DLD1 (cell line): Measurements from ENCODE around the gene CNST.
"Not testable (repeated sequence)": the region's sequence is repeated elsewhere in the genome, so short reads cannot be mapped to it uniquely, and the experiment has no call there.

Experiments used
- in situ Hi-C: cut with HindIII; loops from 2 replicates; pipeline ENCODE4 v1.10.0; 2017; ENCODE audit warnings: low sequenced_read_pairs

Gene CNST

DNA sequence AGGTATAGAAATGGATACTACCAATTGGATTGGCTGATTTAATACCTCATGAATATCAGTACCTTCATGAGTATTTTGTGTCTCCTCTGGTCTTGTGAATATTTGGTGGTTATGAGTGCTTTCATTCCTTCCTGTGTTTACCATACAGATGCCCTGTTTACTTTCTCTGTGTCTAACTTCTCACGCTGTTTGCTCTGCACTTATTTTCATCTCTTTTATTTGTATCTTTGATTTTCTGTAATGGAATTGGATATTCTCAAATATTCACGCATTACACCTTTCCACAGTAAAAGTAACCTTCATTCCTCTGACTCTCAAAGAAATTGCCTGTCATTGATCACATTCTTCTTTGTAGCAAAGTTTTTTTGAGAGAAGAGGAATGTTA is 16.8 kb downstream of the CNST start:
- in situ Hi-C loops, result no loop called here

DNA sequence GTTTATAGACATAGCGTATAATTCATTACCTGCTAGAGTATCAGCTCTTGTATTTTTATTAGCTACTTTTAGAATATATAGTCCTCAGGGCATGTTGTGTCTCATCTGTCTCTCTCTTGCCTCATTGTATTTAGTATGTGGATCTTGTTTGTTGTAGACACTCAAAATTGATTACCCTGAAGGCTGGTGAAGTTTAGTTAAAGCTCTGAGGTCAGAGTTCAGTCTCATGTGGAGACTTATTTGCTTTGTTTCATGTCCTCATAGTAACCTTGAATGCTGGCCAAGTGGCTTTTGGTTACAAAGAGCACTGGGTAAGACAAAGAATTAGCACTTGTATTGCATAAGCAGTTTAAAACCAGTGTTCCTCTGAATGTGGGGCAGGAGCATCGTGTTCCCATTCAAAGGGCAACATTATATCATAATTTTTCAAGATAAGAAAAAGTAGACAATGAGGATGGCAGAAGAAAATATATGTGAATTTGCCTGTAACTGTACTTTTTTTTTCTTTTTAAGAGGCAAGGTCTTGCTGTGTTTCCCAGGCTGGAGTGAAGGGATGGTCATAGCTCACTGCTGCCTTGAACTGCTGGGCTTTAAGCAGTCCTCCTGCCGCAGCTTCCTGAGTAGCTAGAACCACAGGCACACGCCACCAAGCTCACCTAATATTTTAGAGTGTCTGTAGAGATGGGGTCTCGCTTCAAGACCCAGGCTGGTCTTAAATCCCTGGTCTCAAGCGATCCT is 17.4 kb downstream of the CNST start:
- in situ Hi-C loops, result no loop called here

DNA sequence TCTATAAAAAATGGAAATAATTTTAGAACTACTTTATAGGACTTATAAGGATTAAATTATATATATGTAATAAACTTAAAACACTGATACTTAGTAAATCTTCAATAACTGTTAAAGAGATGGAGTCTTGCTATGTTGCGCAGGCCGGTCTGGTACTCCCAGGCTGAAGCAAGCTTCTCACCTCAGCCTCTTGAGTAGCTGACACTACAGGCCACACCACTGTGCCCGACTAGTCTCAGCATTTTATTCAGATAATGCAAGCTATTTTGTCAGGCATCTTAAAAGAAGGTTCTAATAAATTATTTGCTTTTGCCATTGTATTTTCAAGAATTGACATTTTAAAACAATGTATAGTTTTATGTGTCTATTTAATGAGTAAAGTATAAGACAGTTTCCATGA is 20.8 kb downstream of the CNST start:
- in situ Hi-C loops, result no loop called here

DNA sequence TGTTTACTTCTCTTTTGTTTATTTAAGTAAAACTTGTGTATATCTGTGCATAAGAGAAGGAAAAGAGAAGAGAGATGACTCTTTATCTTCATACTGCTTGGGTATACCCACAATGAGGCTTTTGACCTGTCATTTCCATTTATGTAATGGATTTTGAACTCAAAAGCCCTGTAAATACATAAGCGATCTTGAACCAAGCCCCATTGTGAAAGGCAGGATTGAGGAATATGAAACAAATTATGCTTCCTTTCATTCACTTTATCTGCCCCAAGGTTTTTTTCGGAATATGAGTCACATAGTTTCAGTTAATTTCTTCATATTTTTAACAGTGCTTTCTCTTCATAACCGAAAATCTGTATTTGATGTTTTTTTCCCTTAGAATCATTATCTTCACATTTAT is 21.4 kb downstream of the CNST start:
- in situ Hi-C loops, result no loop called here

DNA sequence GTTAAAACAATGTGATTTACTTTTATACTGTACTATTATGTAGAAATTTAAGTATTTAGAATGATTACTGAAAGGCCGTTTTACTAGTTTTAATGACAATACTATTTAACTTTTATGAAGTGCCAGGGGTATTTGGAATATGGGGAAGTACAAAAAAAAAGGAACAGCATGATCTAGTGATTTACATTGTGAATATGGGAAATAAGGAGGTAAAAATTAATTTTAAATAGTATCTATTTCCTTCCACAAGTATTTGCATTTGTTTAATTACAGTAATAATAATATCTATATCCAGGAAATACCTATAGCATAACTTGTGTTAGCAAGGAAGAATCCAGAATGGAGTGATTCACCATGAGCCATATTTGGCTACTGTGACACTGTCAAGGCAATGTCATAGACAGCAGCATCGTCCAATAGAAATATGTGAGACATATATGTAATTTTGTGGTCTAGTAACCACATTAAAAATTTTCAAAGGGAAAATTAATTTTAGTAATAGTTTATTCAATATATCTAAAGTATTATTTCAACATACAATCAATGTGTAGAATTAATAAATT is 22.0 kb downstream of the CNST start:
- in situ Hi-C loops, result no loop called here

DNA sequence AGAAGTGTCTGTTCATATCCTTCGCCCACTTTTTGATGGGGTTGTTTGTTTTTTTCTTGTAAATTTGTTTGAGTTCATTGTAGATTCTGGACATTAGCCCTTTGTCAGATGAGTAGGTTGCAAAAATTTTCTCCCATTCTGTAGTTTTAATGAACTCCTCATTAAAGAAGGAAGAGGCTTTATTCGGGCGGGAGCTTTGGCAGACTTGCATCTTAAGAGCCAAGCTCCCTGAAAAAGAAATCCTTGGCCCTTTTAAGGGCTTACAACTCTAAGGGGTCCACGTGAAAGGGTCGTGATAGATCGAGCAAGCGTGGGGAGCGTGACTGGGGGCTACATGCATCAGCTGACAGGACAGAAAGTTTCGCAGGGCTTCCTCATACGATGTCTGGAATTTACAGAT is 23.7 kb downstream of the CNST start:
- in situ Hi-C loops, result not testable (repeated sequence)

DNA sequence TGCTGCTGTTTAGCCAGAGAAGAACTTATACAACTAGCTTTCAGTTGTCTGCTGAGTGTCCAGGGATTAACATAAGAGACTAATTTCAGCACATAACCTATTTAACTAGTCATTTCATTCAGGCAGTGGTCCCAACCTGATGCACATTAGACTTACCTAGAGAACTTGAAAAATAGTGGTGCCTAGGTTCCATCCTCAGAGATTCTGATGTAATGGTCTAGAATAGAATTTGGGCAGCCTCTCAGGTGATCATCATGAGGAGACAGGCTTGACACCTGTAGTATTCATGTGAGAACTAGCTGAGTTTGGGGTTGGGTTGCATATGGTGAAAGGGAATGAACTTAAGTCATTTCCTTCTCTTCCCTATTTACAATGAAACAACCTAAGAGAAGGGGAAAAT is 24.8 kb downstream of the CNST start:
- in situ Hi-C loops, result no loop called here

DNA sequence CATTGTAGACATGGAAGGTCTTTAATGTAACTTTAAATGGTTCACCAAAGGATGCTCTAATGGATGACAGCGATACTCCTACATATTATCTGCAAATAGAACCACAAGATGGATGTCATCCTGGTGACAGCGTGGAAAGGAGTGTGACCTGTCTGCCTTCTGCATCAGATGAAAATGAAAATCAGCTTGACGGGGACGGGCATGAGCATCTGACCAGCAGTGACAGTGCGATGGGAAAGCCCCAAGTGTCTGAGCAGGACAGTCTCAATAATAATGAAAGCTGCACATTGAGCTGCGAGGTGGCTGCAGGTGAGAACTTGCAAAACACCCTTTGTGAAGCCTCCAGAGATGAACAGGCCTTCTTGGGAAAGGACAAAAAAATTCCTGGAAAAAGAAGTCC is 25.2 kb downstream of the CNST start:
- in situ Hi-C loops, result no loop called here

DNA sequence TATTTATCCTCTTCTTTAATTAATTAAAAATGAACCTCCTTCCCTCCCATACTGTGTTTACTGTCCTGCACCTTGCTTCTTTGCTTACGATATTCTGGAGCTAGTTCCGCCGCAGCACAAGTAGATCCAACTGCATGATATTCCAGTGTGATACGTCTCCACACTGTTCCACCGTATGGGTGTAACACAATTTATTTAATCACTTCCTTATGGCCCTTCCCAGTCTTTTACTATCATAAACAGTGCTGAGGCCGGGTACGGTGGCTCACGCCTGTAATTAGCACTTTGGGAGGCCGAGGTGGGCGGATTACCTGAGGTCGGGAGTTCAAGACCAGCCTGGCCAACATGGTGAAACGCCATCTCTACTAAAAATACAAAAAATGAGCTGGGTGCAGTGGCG is 25.7 kb downstream of the CNST start:
- in situ Hi-C loops, result no loop called here

DNA sequence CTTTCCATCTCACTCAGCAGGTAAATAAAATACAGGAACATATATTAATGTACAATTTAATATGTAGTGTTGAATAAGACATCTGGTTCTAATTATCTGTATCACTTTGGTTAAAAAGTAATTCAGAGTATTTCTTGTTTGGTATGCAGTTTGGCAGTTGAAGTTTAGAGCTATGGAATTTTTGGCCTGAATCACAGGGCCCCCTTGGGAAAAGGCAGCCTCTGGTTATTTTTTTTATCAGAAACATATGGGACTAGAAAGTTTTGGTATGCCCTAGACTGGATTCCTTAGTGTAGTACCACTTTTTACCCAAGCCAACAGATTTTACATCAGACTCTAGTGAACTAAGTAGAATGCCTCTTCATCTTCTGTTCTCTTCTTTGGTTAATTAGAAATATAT is 26.4 kb downstream of the CNST start:
- in situ Hi-C loops, result no loop called here

DNA sequence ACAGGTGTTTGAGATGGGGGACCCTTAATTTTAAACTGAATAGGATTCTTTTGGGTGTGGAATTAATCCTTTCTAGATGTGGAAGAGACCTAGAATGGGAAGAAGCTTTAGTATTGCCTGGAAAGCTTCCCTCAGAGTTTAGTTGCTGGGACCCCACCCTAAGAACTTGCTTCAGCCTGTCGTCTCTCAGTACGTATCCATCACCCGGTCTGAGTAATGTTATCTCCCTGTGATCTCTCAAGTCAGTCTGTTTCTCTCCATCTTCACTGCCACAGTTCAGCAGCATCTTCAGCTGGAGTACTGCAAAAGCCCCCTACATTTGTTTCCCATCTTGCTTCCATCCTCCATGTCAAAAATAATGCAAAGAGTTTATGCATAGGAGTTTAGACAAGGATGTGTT is 28.9 kb downstream of the CNST start:
- in situ Hi-C loops, result no loop called here

DNA sequence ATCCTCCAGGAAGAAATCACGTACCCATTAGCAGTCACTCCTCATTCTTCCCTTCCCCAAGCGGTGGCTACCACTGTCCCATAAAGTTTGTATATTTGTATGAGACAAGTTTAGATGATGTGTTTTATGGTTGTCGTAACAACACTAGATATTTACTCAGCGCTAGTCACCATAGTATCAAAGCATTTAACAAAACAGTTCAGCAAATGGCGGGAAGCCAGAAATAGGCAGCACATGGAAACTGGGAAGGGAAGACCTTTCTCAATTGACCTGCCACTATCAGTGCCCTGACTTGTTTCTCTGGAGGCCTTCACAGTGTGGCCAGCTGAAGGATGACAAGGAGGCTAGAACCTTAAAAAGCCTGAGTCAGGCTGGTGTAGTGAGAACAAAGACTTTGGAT is 31.1 kb downstream of the CNST start:
- in situ Hi-C loops, result no loop called here

DNA sequence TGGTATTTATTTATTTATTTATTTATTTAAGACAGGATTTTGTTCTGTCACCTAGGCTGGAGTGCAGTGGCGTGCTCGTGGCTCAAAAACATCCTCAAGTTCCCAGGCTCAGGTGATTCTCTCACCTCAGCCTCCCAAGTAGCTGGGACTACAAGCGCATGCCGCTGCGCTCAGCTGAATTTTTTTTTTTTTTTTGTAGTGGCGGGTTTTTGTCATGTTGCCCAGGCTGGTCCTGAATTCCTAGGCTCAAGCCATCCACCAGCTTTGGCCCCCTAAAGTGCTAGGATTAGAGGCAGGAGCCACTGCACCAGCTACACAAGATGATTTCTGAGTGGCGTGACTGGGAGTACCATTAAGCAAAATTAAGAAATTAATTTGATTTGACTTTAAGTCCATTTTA is 31.7 kb downstream of the CNST start:
- in situ Hi-C loops, result no loop called here

DNA sequence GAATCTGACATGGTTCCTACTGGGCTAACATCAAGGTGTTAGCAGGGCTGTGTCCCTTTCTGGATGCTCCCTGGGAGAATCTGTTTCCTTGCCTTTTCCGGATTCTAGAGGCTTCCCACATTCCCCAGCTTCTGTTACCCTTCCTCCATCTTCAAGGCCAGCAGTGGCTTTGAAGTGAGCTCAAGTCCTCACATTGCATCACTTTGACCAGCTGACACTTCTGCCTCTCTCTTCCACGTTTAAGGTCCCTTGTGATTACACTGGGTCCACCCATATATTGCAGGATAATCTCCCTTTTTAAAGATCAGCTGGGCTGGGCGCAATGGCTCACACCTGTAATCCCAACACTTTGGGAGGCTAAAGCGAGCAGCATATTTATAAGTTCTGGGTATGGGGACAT is 33.1 kb downstream of the CNST start:
- in situ Hi-C loops, result no loop called here

DNA sequence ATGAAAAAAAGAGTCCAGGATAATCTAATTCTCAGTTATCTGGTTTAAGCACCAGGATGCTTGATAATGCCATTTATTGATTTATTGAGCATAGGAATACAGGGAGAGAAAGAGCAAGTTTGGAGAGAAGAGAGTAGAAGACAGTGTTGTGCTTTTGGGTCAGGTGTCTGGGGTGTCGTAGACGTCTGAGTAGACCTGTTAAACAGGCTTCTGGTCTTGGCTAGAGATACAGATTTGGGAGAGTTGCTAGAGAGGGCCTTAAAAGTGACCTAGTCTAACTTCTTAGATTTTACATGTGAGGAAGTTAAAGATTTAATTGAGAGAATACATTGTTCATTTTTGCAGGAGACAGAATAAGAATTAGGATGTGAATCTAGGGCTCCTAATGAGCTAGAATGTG is 34.3 kb downstream of the CNST start:
- in situ Hi-C loops, result no loop called here

DNA sequence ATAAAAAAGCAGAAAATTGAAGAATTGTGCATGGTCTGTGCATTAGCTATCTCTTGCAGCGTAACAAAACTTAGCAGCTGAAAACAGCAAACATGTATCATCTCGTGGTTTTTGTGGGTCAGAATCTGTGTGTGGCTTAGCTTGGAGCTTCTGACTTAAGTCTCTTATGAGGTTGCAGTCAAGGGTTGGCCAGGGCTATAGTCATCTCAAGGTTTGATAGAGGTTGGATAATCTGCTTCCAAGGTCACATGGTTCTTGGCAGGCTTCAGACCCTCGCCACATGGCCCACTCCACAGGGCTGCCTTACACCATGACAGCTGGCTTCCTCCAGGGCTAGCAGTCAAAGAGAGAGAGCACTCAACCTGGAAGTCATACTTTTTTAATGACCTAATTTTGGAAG is 35.9 kb downstream of the CNST start:
- in situ Hi-C loops, result no loop called here

DNA sequence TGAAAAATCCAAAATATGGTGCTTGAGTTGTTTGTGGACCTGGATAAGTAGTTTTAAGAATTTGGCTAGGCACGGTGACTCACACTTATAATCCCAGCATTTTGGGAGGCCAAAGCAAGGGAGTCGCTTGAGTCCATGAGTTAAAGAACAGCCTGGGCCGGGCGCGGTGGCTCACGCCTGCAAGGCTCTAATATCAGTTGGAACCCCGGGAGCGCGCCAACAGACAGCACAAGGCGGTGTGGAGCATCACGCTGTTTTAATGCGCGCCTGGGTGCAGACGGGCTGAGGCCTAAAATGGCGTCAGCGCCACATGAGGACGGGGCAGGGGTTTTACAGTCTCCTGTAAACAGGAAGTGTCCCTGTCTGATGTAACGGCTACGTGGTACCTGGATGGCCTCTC is 39.0 kb downstream of the CNST start:
- in situ Hi-C loops, result not testable (repeated sequence)

DNA sequence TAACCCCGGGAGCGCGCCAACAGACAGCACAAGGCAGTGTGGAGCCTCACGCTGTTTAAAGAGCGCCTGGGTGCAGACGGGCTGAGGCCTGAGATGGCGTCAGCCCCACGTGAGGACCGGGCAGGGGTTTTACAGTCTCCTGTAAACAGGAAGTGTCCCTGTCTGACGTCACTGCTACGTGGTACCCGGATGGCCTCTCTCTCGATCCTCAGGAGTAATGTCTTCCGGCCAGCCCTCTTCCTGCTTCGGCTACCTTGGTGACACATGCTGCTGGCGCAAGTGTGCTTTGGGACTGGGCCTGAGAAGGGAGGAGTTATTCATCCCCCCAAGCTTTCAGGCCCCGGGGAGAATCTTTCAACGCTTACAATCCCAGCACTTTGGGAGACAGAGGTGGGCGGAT is 41.2 kb downstream of the CNST start:
- in situ Hi-C loops, result no loop called here

DNA sequence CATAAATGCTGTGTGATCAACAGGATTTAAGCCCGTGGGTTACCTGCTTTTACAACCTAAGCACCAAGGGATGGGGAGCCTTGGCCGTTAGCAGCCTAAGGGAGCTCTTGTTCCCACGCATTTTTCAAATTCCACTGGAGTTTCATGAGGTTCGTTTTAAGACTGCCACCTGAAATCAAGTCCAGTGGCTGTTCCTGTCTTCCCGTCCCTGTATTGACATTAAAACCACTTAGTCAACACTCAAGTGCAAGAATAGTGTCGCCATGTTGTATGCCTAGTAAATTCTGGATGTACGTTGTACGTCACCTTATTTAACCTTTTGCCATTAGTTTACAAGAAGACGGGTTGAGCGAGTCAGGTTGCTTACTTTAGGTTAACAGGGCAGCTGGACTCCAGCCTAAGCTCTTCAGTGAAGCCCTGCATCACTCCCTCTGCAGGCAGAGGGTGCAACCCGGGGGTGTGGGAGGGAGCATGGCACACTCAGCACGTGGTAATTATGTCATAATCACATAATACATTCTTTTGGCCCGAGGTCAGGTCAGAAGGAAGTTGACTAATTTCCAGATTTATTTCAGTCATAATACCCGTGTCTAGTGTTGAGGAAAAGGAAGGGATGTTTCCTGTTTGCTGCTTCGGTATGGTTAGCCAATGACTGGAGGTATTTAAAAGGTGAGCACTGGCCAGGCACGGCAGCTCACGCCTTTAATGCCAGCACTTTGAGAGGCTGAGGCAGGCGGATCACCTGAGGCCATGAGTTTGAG is 42.5 kb downstream of the CNST start:
- in situ Hi-C loops, result no loop called here

DNA sequence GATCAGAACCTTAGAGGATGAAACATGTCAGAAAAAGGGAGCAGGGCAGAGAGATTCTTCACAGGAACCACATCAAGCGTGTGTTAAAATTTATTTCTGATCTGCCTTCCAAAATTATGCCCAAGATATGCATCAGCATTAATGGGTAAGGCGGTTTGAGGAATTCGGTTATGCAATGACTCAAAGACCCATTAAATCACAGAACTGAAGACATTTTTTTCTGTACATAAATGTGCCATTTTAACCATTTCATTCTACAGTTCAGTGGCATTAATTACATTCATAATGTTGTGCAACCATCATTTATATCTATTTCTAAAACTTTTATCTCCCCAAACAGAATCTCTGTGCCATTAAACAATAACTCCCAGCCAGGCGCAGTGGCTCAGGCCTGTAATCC is 43.4 kb downstream of the CNST start:
- in situ Hi-C loops, result no loop called here

DNA sequence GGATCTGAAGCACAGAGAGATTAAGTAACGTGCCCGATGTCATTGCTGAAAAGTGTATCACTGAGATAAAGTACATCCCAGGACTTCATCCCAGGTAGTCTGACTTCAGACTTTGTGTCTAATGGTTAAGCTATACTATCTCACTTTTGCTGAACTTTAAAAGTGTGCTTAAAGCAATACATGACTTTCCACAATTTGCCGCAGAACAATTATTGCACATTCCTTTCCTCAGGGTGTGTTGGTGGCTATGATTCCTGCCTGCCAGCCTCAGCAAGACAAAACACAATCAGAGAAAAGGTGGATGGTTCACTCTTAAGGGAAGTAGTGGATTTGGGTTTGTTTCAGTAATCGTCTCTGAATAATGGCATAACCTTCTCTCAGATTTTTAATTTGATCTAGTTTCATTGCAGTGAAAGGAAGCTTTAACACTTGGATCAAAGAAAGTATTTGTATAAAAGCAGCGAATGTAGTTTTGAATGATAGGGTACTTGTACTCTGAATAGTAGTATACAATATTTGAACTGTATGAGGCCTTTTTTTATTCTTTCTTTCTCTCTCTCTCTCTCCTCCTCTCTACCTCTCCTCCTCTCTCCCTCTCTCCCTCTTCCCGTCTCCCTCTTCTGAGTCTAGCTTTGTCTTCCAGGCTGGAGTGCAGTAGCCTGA is 47.0 kb downstream of the CNST start:
- in situ Hi-C loops, result no loop called here

DNA sequence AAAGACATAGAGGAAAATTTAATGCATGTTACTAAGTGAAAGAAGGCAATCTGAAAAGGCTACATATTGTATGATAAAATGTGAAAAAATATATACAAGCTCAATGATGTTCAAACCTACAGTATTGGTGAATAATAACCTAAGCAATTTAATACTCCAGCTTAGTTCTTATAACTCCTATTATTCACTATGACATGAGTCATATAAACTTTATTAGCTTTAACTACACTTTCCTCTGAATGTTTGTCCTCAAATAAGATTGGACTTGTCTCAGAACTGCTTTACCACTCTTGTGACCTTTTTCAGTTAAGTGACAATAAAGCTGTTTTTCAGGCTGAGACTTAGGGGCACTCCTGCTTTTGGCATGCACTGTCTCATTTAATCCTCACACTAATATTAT is 50.9 kb downstream of the CNST start:
- in situ Hi-C loops, result no loop called here
